H1 (cell line): ENCODE measurements around the gene FOXD3. TPM values are rescaled to one million over a fixed set of nuclear protein-coding genes. Genes with fewer than 3 reads are reported as not detected.

Experiments used
- CBX5 ChIP-seq: fragments of 300-800, 300-1000 bp; sonication (generic); IDR thresholded peaks from 2 replicates; pipeline ENCODE4 v1.7.1; 2016; ENCODE audit warnings: antibody characterized with exemption, low read length, low read depth
- E2F6 ChIP-seq: IDR thresholded peaks from 2 replicates; pipeline ENCODE4 v1.6.1; 2012; ENCODE audit warnings: inconsistent platforms
- EP300 ChIP-seq, 2 experiments: IDR thresholded peaks; 1 replicate in 1 of 2; 2 replicates in 1 of 2; pipeline ENCODE4 v1.6.1; 2011 to 2012; ENCODE audit warnings: low read depth in 2 of 2, low read length in 2 of 2, mild to moderate bottlenecking in 2 of 2, borderline replicate concordance in 1 of 2, inconsistent platforms in 1 of 2, moderate library complexity in 1 of 2
- FOSL1 ChIP-seq: IDR thresholded peaks from 2 replicates; pipeline ENCODE4 v1.6.1; 2011; ENCODE audit warnings: mild to moderate bottlenecking, low read depth, low read length, moderate library complexity; ENCODE audit not compliant: insufficient read depth
- HDAC2 ChIP-seq, 2 experiments: fragments of 300-600 bp in 1 of 2; sonication (generic) in 1 of 2; IDR thresholded peaks; 2 replicates each; pipeline ENCODE4 v1.6.1; 2011 to 2012; ENCODE audit warnings: low read depth in 2 of 2, low read length in 2 of 2, mild to moderate bottlenecking in 2 of 2, moderate library complexity in 2 of 2, borderline replicate concordance in 1 of 2, inconsistent platforms in 1 of 2
- MAFK ChIP-seq: IDR thresholded peaks from 2 replicates; pipeline ENCODE4 v1.6.1; 2012; ENCODE audit warnings: low read depth, mild to moderate bottlenecking, improper control_type of control experiment, low read length
- SP2 ChIP-seq: IDR thresholded peaks from 2 replicates; pipeline ENCODE4 v1.6.1; 2012; ENCODE audit warnings: mild to moderate bottlenecking, low read length, inconsistent platforms
- TAF1 ChIP-seq: IDR thresholded peaks from 2 replicates; pipeline ENCODE4 v1.6.1; 2011; ENCODE audit warnings: mild to moderate bottlenecking, low read depth, low read length
- TEAD4 ChIP-seq: IDR thresholded peaks from 2 replicates; pipeline ENCODE4 v1.6.1; 2012; ENCODE audit warnings: low read depth, low read length, inconsistent platforms, mixed read lengths
- USF2 ChIP-seq: IDR thresholded peaks from 2 replicates; pipeline ENCODE4 v1.6.1; 2011; ENCODE audit warnings: low read length, improper control_type of control experiment
- ZNF274 ChIP-seq: IDR thresholded peaks from 2 replicates; pipeline ENCODE4 v1.7.0; 2012; ENCODE audit warnings: low read length, borderline replicate concordance; ENCODE audit errors: extremely low read depth
- polyA plus RNA-seq, 7 experiments: library from polyadenylated mRNA; depleted of rRNA in 3 of 7; stranded (reverse) in 5 of 7; unstranded in 2 of 7; fragments of >200 nt in 5 of 7; fragments of 200-250 nt in 2 of 7; gene quantifications; 1 replicate in 5 of 7; 2 replicates in 1 of 7; 4 replicates in 1 of 7; pipeline versions ENCODE4 v1.2.1 to v1.2.3, GENCODE V29; 2011 to 2013; ENCODE audit warnings: missing spikeins in 2 of 7, mixed read lengths in 2 of 7
- total RNA-seq: library from RNA; stranded (reverse); fragmentation: NEBNext Ultra II Directional; extraction: Animal tissue kit (Norgen Biotek cat#: 25700); gene quantifications from 2 replicates; pipeline ENCODE4 v1.2.1, GENCODE V29; 2021

The FOXD3 gene
- total and polyA plus RNA-seq, 2 of the 8 experiments (the other 6 are each of a cell fraction or from before 2014, with no cell fraction given), result 8.7 to 33.7 TPM

GRCh38 chr1:63322114-63322943 is at the start of gene FOXD3 (continued):
- no peak for TF ChIP-seq EP300 (IDR thresholded peaks at IDR 0.05; ENCODE audit: borderline replicate concordance in 1 of 2, low read depth in 2 of 2, low read length in 2 of 2)
- no peak for TF ChIP-seq ZNF274
- TF ChIP-seq SP2, result no peak
- peak; percentile 70 for TF ChIP-seq TAF1
- peak; percentile 91 for TF ChIP-seq USF2
- TF ChIP-seq MAFK, result no peak
- no peak for TF ChIP-seq FOSL1
- no peak for TF ChIP-seq HDAC2 (IDR thresholded peaks at IDR 0.05; ENCODE audit: borderline replicate concordance in 1 of 2, low read depth in 2 of 2, low read length in 2 of 2)
- TF ChIP-seq TEAD4, result peak; percentile 59; the same call in 1 of the 2 replicates
- TF ChIP-seq E2F6, result no peak
- TF ChIP-seq CBX5, result no peak
